Large intestine (tissue), 3 donors: ENCODE results near the gene FXYD1. TPM values are rescaled to one million over a fixed set of nuclear protein-coding genes. Genes with fewer than 3 reads are reported as not detected.
"Not testable (repeated sequence)": the region's sequence is repeated elsewhere in the genome, so short reads cannot be mapped to it uniquely, and the experiment has no call there.

Experiments used
- DNase-seq, 2 donors: peaks; one replicate each; pipeline versions ENCODE4 v3.0.0 to v3.0.0-alpha.2; 2013
- H3K27ac ChIP-seq: one replicate; pipeline ENCODE4 v1.5.1; 2013; ENCODE audit warnings: low read length
- H3K27me3 ChIP-seq: 2 replicates; pipeline ENCODE4 v1.6.1; 2013; ENCODE audit warnings: low read length; ENCODE audit not compliant: control insufficient read depth, insufficient read depth
- H3K36me3 ChIP-seq: 2 replicates; pipeline ENCODE4 v1.6.1; 2013; ENCODE audit warnings: low read length; ENCODE audit not compliant: control insufficient read depth, insufficient read depth
- H3K4me1 ChIP-seq: one replicate; pipeline ENCODE4 v1.6.1; 2013; ENCODE audit warnings: low read length; ENCODE audit not compliant: control insufficient read depth, insufficient read depth
- H3K4me3 ChIP-seq: one replicate; pipeline ENCODE4 v1.5.1; 2013; ENCODE audit warnings: low read length
- H3K9me3 ChIP-seq: one replicate; pipeline ENCODE4 v1.6.1; 2013; ENCODE audit warnings: mild to moderate bottlenecking, low read depth, low read length, moderate library complexity; ENCODE audit not compliant: control insufficient read depth
- WGBS: methylation state at CpG from one replicate; pipeline ENCODE4 v1.1.5; 2013; ENCODE audit warnings: low lambda C conversion rate; ENCODE audit not compliant: insufficient coverage; 5-methylcytosine and 5-hydroxymethylcytosine counted together
- polyA plus RNA-seq: library from polyadenylated mRNA; unstranded; fragments of 120-200 nt; gene quantifications from one replicate; pipeline ENCODE4 v1.2.1, GENCODE V29; 2013

The FXYD1 gene
- polyA plus RNA-seq, 1 donor = 23.2 TPM

- no peak for DNase-seq
- H3K27me3 ChIP-seq = peaks cover 34% of the 10 kb centered on the region
- no CpG with 5 or more reads among the region's 31 CpGs for WGBS
- peaks cover 37% of the 10 kb centered on the region for H3K4me1 ChIP-seq
- H3K9me3 ChIP-seq = peaks cover 4% of the 10 kb centered on the region
- no peaks in the 10 kb centered on the region for H3K36me3 ChIP-seq
- H3K4me3 ChIP-seq = peak within 1 kb of the TSS; percentile 13
- H3K27ac ChIP-seq = no peak within 1 kb of the TSS
Measured at GRCh38 chr19:35143231-35143715, 4.6 kb downstream of the FXYD1 start, which contains the start of gene FXYD7. Gene FXYD7 (plus strand): TSS chr19:35143255. CDS start chr19:35143334, 79 bp downstream.

- peaks cover 34% of the 10 kb centered on the region for H3K27me3 ChIP-seq
Measured at GRCh38 chr19:35143818-35144217, 5.2 kb downstream of the FXYD1 start.

DNA sequence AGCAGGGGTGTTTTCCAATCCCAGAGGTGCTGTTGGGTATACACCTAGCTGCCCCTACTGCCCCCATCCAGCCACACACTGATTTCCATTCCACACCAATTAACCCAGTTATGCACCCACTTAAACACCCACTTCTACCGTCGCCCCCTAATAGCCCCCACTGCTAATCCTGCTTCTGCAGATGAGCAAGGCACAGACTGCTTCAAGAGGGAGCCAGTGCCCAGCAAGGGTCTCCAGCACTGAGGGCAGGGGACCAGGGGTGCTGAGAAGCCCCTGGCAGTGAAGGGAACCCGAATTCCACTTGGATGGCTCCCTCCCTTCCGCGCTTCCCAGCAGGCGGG lies 5.6 kb downstream of the FXYD1 start:
- no CpG with 5 or more reads among the region's 6 CpGs for whole genome bisulfite sequencing
- Histone ChIP-seq H3K9me3 (peaks cover 4% of the 10 kb centered on the region), H3K27ac (no peak overlapping the region), H3K36me3 (no peaks in the 10 kb centered on the region), H3K4me3 (no peak overlapping the region), H3K4me1 (peaks cover 29% of the 10 kb centered on the region), H3K27me3 (peaks cover 34% of the 10 kb centered on the region)
- DNase-seq = no peak

More at GRCh38 chr19:35143818-35144217, 5.2 kb downstream of the FXYD1 start:
- no peak for DNase-seq
- no peak overlapping the region for H3K27ac ChIP-seq
- peaks cover 33% of the 10 kb centered on the region for H3K4me1 ChIP-seq
- WGBS = 17% methylated on average over 1 of the region's 3 CpGs
- H3K4me3 ChIP-seq = no peak overlapping the region
- H3K9me3 ChIP-seq = peaks cover 4% of the 10 kb centered on the region
- H3K36me3 ChIP-seq = no peaks in the 10 kb centered on the region

- H3K27ac ChIP-seq = no peak overlapping the region
- H3K27me3 ChIP-seq = peaks cover 34% of the 10 kb centered on the region
- no CpG with 5 or more reads among the region's 15 CpGs for WGBS
- DNase-seq = peak; percentile 89 to 90
- no peak overlapping the region for H3K4me3 ChIP-seq
- H3K4me1 ChIP-seq = peaks cover 23% of the 10 kb centered on the region
- no peaks in the 10 kb centered on the region for H3K36me3 ChIP-seq
- H3K9me3 ChIP-seq = peaks cover 4% of the 10 kb centered on the region
Measured at GRCh38 chr19:35144600-35145436, 6.2 kb downstream of the FXYD1 start.

DNA sequence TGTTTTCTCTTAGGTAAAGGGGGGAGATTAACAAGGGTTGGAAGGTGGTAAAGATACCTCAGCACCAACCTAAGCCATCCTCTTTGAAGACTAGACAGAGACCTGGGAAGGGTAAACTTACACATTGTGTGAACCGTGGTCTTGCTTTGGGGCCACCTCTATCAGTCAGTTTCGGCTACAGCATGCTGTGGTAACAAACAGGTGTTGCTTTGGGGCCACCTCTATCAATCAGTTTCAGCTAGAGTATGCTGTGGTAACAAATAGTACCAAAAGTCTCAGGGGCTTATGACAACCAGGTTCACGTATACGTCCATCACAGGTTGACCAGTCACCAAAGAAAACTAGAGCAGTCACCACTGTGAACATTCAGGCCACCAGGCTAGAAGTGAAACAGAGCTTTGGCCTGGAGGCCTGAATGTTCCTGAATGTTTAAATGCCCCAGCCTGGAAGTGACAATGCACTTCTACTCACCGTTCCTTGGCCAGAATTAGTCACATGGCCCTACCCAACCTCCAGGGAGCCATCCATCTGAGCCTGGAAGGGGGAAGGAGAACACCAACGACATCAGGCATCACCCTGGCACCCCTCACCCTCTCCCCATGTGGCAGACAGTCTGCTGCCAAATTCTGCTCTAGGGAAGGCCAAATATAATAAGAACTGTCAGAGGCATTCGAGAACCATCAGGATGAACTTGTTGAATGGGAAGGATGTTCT lies 8.3 kb downstream of the FXYD1 start:
- no CpG with 5 or more reads among the region's 7 CpGs for WGBS
- Histone ChIP-seq H3K4me1 (peaks cover 9% of the 10 kb centered on the region), H3K27me3 (peaks cover 32% of the 10 kb centered on the region), H3K27ac (no peak overlapping the region), H3K4me3 (no peak overlapping the region), H3K9me3 (peaks cover 4% of the 10 kb centered on the region), H3K36me3 (no peaks in the 10 kb centered on the region)
- DNase-seq = no peak

DNA sequence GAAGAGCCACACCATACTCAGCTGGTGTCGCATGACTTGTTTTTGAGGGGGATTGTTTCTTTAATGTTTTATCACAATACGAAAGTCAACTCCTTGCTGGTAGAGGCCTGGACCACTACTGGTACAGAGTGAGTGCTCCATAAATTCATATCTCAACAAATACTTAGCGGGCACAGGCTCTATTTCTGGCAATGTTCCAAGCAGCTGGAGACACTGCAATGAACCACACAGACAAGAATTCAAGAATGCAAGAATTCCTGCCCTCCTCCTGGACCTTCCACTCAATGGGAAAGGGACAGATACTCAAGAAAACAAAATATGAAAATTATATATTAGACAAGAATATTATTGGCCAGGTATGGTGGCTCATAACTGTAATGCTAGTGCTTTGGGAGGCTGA lies 10.8 kb downstream of the FXYD1 start:
- H3K4me3 ChIP-seq = no peak overlapping the region
- H3K4me1 ChIP-seq = peaks cover 9% of the 10 kb centered on the region
- H3K27me3 ChIP-seq = peaks cover 32% of the 10 kb centered on the region
- no peak for DNase-seq
- 60% methylated on average over 1 of the region's 3 CpGs for WGBS
- H3K27ac ChIP-seq = no peak overlapping the region
- H3K36me3 ChIP-seq = no peaks in the 10 kb centered on the region
- no peaks in the 10 kb centered on the region for H3K9me3 ChIP-seq

DNA sequence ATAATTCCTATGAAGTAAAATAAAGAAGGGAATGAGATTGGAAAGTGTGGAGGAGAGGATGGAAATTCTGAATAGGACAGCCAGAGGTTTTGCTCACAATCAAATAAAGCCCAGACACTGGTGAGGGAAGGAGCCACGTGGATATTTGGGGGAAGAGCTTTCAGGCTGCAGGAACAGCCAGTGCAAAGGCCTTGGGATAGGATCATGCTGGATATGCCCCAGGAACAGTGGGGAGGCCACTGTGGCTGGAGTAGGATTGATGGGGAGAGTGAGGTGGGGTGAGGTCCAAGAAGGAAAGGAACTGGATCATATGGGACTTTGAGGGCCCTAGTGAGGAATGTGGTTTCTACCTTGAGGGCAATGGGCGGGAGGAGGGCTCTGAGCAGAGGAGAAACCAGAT lies 11.8 kb downstream of the FXYD1 start:
- peaks cover 36% of the 10 kb centered on the region for H3K27me3 ChIP-seq
- no peak overlapping the region for H3K4me3 ChIP-seq
- no peaks in the 10 kb centered on the region for H3K36me3 ChIP-seq
- no peak for DNase-seq
- WGBS = no CpG with 5 or more reads among the region's 2 CpGs
- no peak overlapping the region for H3K27ac ChIP-seq
- peaks cover 17% of the 10 kb centered on the region for H3K4me1 ChIP-seq
- H3K9me3 ChIP-seq = no peaks in the 10 kb centered on the region

GRCh38 chr19:35151273-35152065 lies 12.8 kb downstream of the FXYD1 start:
- Histone ChIP-seq H3K4me3 (no peak overlapping the region), H3K9me3 (no peaks in the 10 kb centered on the region), H3K36me3 (no peaks in the 10 kb centered on the region), H3K27me3 (peaks cover 41% of the 10 kb centered on the region), H3K4me1 (peaks cover 21% of the 10 kb centered on the region), H3K27ac (no peak overlapping the region)
- no peak for DNase-seq
- 96% methylated on average over 4 of the region's 20 CpGs for WGBS

DNA sequence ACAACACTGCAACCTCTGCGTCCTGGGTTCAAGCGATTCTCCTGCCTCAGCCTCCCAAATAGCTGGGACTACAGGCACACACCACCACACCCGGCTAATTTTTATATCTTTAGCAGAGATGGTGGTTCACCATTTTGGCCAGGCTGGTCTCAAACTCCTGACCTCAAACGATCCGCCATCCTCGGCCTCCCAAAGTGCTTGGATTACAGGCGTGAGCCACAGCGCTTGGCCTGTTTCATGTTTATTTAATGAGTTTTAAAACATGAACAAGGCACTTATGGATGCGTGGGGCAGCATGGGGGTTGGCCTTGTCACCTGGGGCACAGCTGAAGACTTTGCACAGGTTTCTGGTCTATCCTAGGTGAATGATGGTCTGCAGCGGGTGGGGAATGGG lies 14.5 kb downstream of the FXYD1 start:
- H3K27ac ChIP-seq, H3K36me3 ChIP-seq, DNase-seq, H3K4me3 ChIP-seq, H3K9me3 ChIP-seq: not testable (repeated sequence)
- Histone ChIP-seq H3K27me3 (peaks cover 41% of the 10 kb centered on the region), H3K4me1 (peaks cover 21% of the 10 kb centered on the region)
- WGBS = 80% methylated on average over 1 of the region's 10 CpGs
